Measurements from ENCODE around the gene TUBB1. TPM values are rescaled to one million over a fixed set of nuclear protein-coding genes. Genes with fewer than 3 reads are reported as not detected.

TUBB1 gene
- total RNA-seq, 1 donor from 2014 or later: not detected

GRCh38 chr20:59016795-59017492 lies 2.3 kb upstream of the TUBB1 start:
- no peak for TF ChIP-seq CTCF (IDR thresholded peaks at IDR 0.05)
- DNase-seq (ENCODE audit: low spot score in 2 of 2): no peak
- Histone ChIP-seq H3K36me3 (peaks cover 0 to 4% of the 10 kb centered on the region in 2 donors), H3K27ac (no peak overlapping the region), H3K9me3 (no peaks in the 10 kb centered on the region), H3K27me3 (no peaks in the 10 kb centered on the region), H3K4me3 (no peak overlapping the region), H3K4me1 (no peaks in the 10 kb centered on the region)
- intact Hi-C loops (cut with DNase I): no loop called here

GRCh38 chr20:59017493-59018231 lies 1.6 kb upstream of the TUBB1 start:
- Histone ChIP-seq H3K27ac (no peak overlapping the region), H3K9me3 (no peaks in the 10 kb centered on the region), H3K27me3 (no peaks in the 10 kb centered on the region), H3K4me1 (no peaks in the 10 kb centered on the region), H3K36me3 (peaks cover 2 to 8% of the 10 kb centered on the region in 2 donors), H3K4me3 (no peak overlapping the region)
- DNase-seq (ENCODE audit: low spot score in 2 of 2): no peak
- intact Hi-C loops (cut with DNase I): no loop called here
- no peak for TF ChIP-seq CTCF (IDR thresholded peaks at IDR 0.05)

- intact Hi-C loops (cut with DNase I): no loop called here
- DNase-seq (ENCODE audit: low spot score in 2 of 2): no peak
- peaks cover 4 to 17% of the 10 kb centered on the region in 2 donors for H3K36me3 ChIP-seq
- no peak overlapping the region for H3K27ac ChIP-seq
- no peak for TF ChIP-seq CTCF (IDR thresholded peaks at IDR 0.05)
- H3K9me3 ChIP-seq: no peaks in the 10 kb centered on the region
- H3K4me1 ChIP-seq: no peaks in the 10 kb centered on the region
- no peaks in the 10 kb centered on the region for H3K27me3 ChIP-seq
- H3K4me3 ChIP-seq: no peak overlapping the region
Observed at GRCh38 chr20:59018817-59019216, 412 bp upstream of the TUBB1 start.

GRCh38 chr20:59020938-59021551 lies 1.8 kb downstream of the TUBB1 start:
- no peak overlapping the region for H3K4me3 ChIP-seq
- no peak for TF ChIP-seq CTCF (IDR thresholded peaks at IDR 0.05)
- H3K27ac ChIP-seq: no peak overlapping the region
- H3K4me1 ChIP-seq: no peaks in the 10 kb centered on the region
- H3K27me3 ChIP-seq: no peaks in the 10 kb centered on the region
- H3K9me3 ChIP-seq: no peaks in the 10 kb centered on the region
- intact Hi-C loops (cut with DNase I): no loop called here
- no peak for DNase-seq (ENCODE audit: low spot score in 2 of 2)
- H3K36me3 ChIP-seq: peaks cover 13 to 39% of the 10 kb centered on the region in 2 donors

GRCh38 chr20:59022754-59023153 lies 3.5 kb downstream of the TUBB1 start:
- intact Hi-C loops (cut with DNase I): no loop called here
- peaks cover 13 to 42% of the 10 kb centered on the region in 2 donors for H3K36me3 ChIP-seq
- H3K9me3 ChIP-seq: no peaks in the 10 kb centered on the region
- no peaks in the 10 kb centered on the region for H3K27me3 ChIP-seq
- H3K4me1 ChIP-seq: no peaks in the 10 kb centered on the region
- no peak for TF ChIP-seq CTCF (IDR thresholded peaks at IDR 0.05)
- no peak for DNase-seq (ENCODE audit: low spot score in 2 of 2)
- no peak overlapping the region for H3K27ac ChIP-seq
- no peak overlapping the region for H3K4me3 ChIP-seq

All from ascending aorta (tissue), 2 donors.